C4-2B (cell line): ENCODE data around the gene WDR12.

Source experiments
- H3K27ac ChIP-seq: fragments of 450-650 bp; 2 replicates; pipeline ENCODE4 v1.5.1; 2017
- ZFX ChIP-seq: fragments of 450-650 bp; IDR thresholded peaks from 2 replicates; pipeline ENCODE4 v1.6.1; 2017
- TF ChIP-seq, protein P1 (sequence below): fragments of 450-650 bp; conservative IDR thresholded peaks from 2 replicates; pipeline ENCODE4 v1.5.1; 2017; ENCODE audit warnings: mild to moderate bottlenecking

The WDR12 gene

DNA sequence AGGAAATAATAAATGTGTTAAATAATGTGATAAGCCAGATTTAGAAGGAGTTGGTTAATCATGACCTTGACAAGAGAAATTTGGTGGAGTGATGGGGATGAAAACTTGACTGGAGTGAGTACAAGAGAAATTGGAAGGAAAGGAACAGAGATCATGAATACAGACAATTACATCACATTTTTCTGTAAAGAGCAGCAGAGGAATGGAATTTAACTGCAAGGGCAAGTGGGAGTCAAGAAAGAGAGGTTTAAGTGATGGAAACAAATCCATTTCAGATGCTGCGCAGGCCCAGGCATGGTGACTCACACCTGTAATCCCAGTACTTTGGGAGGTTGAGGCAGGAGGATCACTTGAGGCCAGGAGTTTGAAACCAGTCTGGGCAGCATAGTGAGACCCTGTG is 86.6 kb downstream of the WDR12 start:
- no peak for TF ChIP-seq ZFX
- TF ChIP-seq, protein P1, sequence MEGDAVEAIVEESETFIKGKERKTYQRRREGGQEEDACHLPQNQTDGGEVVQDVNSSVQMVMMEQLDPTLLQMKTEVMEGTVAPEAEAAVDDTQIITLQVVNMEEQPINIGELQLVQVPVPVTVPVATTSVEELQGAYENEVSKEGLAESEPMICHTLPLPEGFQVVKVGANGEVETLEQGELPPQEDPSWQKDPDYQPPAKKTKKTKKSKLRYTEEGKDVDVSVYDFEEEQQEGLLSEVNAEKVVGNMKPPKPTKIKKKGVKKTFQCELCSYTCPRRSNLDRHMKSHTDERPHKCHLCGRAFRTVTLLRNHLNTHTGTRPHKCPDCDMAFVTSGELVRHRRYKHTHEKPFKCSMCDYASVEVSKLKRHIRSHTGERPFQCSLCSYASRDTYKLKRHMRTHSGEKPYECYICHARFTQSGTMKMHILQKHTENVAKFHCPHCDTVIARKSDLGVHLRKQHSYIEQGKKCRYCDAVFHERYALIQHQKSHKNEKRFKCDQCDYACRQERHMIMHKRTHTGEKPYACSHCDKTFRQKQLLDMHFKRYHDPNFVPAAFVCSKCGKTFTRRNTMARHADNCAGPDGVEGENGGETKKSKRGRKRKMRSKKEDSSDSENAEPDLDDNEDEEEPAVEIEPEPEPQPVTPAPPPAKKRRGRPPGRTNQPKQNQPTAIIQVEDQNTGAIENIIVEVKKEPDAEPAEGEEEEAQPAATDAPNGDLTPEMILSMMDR, result no peak
- no peak overlapping the region for H3K27ac ChIP-seq
